K562 (cell line): Measurements from ENCODE around the gene NYAP1. TPM values are rescaled to one million over a fixed set of nuclear protein-coding genes. Genes with fewer than 3 reads are reported as not detected.
A peak's percentile ranks its signal among the peaks of the same experiment; 100 is the strongest.

Experiments
- CBFA2T2 ChIP-seq: fragments of 450-650 bp; conservative IDR thresholded peaks from 2 replicates; pipeline ENCODE4 v1.6.1; 2017; ENCODE audit warnings: mild to moderate bottlenecking
- EZH2 ChIP-seq: IDR thresholded peaks from 2 replicates; pipeline ENCODE4 v1.6.1; 2012; ENCODE audit warnings: low read depth, mild to moderate bottlenecking, inconsistent platforms, low read length, borderline replicate concordance
- PHF20 ChIP-seq: fragments of 450-650 bp; IDR thresholded peaks from 2 replicates; pipeline ENCODE4 v1.6.1; 2018; ENCODE audit not compliant: partially characterized antibody
- RBM14 ChIP-seq: fragments of 200-400 bp; formaldehyde crosslinking; IDR thresholded peaks from 2 replicates; pipeline ENCODE4 v1.6.1; 2018; ENCODE audit warnings: low read depth, mild to moderate bottlenecking, low read length, moderate library complexity, borderline replicate concordance; ENCODE audit not compliant: insufficient read depth
- SMAD2 ChIP-seq: fragments of 150-350 bp; IDR thresholded peaks from 2 replicates; pipeline ENCODE4 v1.6.1; 2014; ENCODE audit warnings: low read depth, mild to moderate bottlenecking, low read length
- SMARCB1 ChIP-seq: IDR thresholded peaks from 2 replicates; pipeline ENCODE4 v1.6.1; 2011; ENCODE audit warnings: improper control_type of control experiment, low read depth; ENCODE audit not compliant: insufficient read length
- ZNF239 ChIP-seq: fragments of 250-450 bp; sonication (Bioruptor Pico); IDR thresholded peaks from 2 replicates; pipeline ENCODE4 v1.4.0; 2020; ENCODE audit warnings: mild to moderate bottlenecking
- polyA plus RNA-seq, 8 experiments: library from polyadenylated mRNA; depleted of rRNA in 4 of 8; stranded (reverse) in 5 of 8; unstranded in 3 of 8; fragments of >200 nt; fragmentation: Nextera tagmentation in 2 of 8; fragmentation: Illumina TruSeq in 1 of 8; extraction: Ambion mirVana in 2 of 8; extraction: Trizol in 1 of 8; gene quantifications; 2 replicates each; pipeline versions ENCODE4 v1.2.1 to v1.2.3, GENCODE V29; 2011 to 2014; ENCODE audit warnings: inconsistent platforms in 1 of 8, missing spikeins in 1 of 8
- total RNA-seq, 7 experiments: library from RNA; depleted of rRNA in 6 of 7; stranded (reverse); fragments of >200 nt in 6 of 7; fragmentation: Illumina TruSeq in 2 of 7; extraction: Trizol in 2 of 7; gene quantifications; 2 replicates each; pipeline versions ENCODE4 v1.2.1 to v1.2.3, GENCODE V29; 2011 to 2021; ENCODE audit warnings: low replicate concordance in 1 of 7
- TF ChIP-seq, protein P1 (sequence below): fragments of 450-650 bp; IDR thresholded peaks from 2 replicates; pipeline ENCODE4 v1.6.1; 2016; ENCODE audit warnings: mild to moderate bottlenecking, moderate library complexity
- TF ChIP-seq, protein P2 (sequence below): fragments of 200-800 bp; sonication (Bioruptor generic); IDR thresholded peaks from 2 replicates; pipeline ENCODE4 v1.6.1; 2016; ENCODE audit warnings: missing genetic modification characterization, missing compliant biosample characterization

The NYAP1 gene
- total and polyA plus RNA-seq, 9 of the 15 experiments (the other 6 are each of a cell fraction or from before 2014, with no cell fraction given), result 0.11 to 0.88 (median 0.22) TPM; not detected in 2

DNA sequence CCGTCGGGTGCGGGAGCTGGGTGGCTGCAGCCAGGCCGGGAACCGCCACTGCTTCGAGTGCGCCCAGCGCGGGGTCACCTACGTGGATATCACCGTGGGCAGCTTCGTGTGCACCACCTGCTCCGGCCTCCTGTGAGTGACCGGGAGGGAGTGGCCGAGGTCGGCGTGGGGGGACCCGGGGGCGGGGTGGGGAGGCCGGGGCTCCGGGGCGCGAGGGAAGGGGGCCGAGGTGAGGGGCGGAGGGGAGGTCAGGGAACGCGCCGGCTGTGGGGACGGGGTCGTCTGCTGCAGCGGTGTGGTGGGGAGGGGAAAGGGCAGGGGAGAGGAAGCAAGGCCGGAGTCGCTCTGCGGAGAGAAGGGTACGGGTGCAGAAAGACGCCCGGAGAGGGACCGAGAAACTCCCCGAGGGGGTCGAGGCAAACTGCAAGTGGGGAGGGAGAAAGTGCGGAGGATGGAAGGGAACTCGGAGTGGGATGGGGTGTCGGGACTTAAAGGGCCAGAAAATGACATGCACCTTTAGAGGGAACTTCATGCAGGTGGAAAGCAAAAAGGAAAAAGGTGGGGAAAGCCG lies 55.8 kb downstream of the NYAP1 start (continued):
- no peak for TF ChIP-seq EZH2
- no peak for TF ChIP-seq ZNF239
- no peak for TF ChIP-seq RBM14
- no peak for TF ChIP-seq SMAD2
- TF ChIP-seq, protein P1, sequence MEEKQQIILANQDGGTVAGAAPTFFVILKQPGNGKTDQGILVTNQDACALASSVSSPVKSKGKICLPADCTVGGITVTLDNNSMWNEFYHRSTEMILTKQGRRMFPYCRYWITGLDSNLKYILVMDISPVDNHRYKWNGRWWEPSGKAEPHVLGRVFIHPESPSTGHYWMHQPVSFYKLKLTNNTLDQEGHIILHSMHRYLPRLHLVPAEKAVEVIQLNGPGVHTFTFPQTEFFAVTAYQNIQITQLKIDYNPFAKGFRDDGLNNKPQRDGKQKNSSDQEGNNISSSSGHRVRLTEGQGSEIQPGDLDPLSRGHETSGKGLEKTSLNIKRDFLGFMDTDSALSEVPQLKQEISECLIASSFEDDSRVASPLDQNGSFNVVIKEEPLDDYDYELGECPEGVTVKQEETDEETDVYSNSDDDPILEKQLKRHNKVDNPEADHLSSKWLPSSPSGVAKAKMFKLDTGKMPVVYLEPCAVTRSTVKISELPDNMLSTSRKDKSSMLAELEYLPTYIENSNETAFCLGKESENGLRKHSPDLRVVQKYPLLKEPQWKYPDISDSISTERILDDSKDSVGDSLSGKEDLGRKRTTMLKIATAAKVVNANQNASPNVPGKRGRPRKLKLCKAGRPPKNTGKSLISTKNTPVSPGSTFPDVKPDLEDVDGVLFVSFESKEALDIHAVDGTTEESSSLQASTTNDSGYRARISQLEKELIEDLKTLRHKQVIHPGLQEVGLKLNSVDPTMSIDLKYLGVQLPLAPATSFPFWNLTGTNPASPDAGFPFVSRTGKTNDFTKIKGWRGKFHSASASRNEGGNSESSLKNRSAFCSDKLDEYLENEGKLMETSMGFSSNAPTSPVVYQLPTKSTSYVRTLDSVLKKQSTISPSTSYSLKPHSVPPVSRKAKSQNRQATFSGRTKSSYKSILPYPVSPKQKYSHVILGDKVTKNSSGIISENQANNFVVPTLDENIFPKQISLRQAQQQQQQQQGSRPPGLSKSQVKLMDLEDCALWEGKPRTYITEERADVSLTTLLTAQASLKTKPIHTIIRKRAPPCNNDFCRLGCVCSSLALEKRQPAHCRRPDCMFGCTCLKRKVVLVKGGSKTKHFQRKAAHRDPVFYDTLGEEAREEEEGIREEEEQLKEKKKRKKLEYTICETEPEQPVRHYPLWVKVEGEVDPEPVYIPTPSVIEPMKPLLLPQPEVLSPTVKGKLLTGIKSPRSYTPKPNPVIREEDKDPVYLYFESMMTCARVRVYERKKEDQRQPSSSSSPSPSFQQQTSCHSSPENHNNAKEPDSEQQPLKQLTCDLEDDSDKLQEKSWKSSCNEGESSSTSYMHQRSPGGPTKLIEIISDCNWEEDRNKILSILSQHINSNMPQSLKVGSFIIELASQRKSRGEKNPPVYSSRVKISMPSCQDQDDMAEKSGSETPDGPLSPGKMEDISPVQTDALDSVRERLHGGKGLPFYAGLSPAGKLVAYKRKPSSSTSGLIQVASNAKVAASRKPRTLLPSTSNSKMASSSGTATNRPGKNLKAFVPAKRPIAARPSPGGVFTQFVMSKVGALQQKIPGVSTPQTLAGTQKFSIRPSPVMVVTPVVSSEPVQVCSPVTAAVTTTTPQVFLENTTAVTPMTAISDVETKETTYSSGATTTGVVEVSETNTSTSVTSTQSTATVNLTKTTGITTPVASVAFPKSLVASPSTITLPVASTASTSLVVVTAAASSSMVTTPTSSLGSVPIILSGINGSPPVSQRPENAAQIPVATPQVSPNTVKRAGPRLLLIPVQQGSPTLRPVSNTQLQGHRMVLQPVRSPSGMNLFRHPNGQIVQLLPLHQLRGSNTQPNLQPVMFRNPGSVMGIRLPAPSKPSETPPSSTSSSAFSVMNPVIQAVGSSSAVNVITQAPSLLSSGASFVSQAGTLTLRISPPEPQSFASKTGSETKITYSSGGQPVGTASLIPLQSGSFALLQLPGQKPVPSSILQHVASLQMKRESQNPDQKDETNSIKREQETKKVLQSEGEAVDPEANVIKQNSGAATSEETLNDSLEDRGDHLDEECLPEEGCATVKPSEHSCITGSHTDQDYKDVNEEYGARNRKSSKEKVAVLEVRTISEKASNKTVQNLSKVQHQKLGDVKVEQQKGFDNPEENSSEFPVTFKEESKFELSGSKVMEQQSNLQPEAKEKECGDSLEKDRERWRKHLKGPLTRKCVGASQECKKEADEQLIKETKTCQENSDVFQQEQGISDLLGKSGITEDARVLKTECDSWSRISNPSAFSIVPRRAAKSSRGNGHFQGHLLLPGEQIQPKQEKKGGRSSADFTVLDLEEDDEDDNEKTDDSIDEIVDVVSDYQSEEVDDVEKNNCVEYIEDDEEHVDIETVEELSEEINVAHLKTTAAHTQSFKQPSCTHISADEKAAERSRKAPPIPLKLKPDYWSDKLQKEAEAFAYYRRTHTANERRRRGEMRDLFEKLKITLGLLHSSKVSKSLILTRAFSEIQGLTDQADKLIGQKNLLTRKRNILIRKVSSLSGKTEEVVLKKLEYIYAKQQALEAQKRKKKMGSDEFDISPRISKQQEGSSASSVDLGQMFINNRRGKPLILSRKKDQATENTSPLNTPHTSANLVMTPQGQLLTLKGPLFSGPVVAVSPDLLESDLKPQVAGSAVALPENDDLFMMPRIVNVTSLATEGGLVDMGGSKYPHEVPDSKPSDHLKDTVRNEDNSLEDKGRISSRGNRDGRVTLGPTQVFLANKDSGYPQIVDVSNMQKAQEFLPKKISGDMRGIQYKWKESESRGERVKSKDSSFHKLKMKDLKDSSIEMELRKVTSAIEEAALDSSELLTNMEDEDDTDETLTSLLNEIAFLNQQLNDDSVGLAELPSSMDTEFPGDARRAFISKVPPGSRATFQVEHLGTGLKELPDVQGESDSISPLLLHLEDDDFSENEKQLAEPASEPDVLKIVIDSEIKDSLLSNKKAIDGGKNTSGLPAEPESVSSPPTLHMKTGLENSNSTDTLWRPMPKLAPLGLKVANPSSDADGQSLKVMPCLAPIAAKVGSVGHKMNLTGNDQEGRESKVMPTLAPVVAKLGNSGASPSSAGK, result 0 out of 2 replicates have a peak, but pooled peaks have one; percentile 8
- TF ChIP-seq PHF20, result peak; percentile 9
- TF ChIP-seq CBFA2T2, result no peak
- TF ChIP-seq, protein P2, sequence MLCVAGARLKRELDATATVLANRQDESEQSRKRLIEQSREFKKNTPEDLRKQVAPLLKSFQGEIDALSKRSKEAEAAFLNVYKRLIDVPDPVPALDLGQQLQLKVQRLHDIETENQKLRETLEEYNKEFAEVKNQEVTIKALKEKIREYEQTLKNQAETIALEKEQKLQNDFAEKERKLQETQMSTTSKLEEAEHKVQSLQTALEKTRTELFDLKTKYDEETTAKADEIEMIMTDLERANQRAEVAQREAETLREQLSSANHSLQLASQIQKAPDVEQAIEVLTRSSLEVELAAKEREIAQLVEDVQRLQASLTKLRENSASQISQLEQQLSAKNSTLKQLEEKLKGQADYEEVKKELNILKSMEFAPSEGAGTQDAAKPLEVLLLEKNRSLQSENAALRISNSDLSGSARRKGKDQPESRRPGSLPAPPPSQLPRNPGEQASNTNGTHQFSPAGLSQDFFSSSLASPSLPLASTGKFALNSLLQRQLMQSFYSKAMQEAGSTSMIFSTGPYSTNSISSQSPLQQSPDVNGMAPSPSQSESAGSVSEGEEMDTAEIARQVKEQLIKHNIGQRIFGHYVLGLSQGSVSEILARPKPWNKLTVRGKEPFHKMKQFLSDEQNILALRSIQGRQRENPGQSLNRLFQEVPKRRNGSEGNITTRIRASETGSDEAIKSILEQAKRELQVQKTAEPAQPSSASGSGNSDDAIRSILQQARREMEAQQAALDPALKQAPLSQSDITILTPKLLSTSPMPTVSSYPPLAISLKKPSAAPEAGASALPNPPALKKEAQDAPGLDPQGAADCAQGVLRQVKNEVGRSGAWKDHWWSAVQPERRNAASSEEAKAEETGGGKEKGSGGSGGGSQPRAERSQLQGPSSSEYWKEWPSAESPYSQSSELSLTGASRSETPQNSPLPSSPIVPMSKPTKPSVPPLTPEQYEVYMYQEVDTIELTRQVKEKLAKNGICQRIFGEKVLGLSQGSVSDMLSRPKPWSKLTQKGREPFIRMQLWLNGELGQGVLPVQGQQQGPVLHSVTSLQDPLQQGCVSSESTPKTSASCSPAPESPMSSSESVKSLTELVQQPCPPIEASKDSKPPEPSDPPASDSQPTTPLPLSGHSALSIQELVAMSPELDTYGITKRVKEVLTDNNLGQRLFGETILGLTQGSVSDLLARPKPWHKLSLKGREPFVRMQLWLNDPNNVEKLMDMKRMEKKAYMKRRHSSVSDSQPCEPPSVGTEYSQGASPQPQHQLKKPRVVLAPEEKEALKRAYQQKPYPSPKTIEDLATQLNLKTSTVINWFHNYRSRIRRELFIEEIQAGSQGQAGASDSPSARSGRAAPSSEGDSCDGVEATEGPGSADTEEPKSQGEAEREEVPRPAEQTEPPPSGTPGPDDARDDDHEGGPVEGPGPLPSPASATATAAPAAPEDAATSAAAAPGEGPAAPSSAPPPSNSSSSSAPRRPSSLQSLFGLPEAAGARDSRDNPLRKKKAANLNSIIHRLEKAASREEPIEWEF (CRISPR knock-in tag), result no peak
- no peak for TF ChIP-seq SMARCB1
